Liver (tissue), 9 donors: ENCODE data around the gene ADAMTS2. TPM values are rescaled to one million over a fixed set of nuclear protein-coding genes. Genes with fewer than 3 reads are reported as not detected.

Source experiments
- DNase-seq: peaks from one replicate; pipeline ENCODE4 v3.0.0-alpha.2; 2017; ENCODE audit warnings: low spot score
- H3K27ac ChIP-seq, 2 donors: one replicate each; pipeline ENCODE4 v1.7.0; 2013; ENCODE audit warnings: inconsistent platforms in 2 of 2, low read length in 2 of 2, control low read depth in 1 of 2, low read depth in 1 of 2, mild to moderate bottlenecking in 1 of 2
- H3K27me3 ChIP-seq, 4 donors: one replicate each; pipeline versions ENCODE4 v1.6.1 to v1.7.0; 2013; ENCODE audit warnings: low read length in 3 of 4, inconsistent platforms in 1 of 4, mild to moderate bottlenecking in 1 of 4, moderate library complexity in 1 of 4; ENCODE audit not compliant: control insufficient read depth in 4 of 4, insufficient read depth in 4 of 4
- H3K36me3 ChIP-seq, 4 donors: one replicate each; pipeline versions ENCODE4 v1.6.1 to v1.7.0; 2013; ENCODE audit warnings: low read length in 3 of 4, mild to moderate bottlenecking in 3 of 4, low read depth in 1 of 4, moderate library complexity in 1 of 4; ENCODE audit not compliant: control insufficient read depth in 4 of 4, insufficient read depth in 3 of 4
- H3K4me1 ChIP-seq, 4 donors: one replicate each; pipeline versions ENCODE4 v1.6.1 to v1.7.0; 2013; ENCODE audit warnings: low read length in 3 of 4, mild to moderate bottlenecking in 3 of 4, moderate library complexity in 1 of 4; ENCODE audit not compliant: control insufficient read depth in 4 of 4, insufficient read depth in 4 of 4
- H3K4me3 ChIP-seq, 3 donors: one replicate each; pipeline versions ENCODE4 v1.6.1 to v1.7.0; 2013; ENCODE audit warnings: low read length in 3 of 3, control low read depth in 1 of 3, low read depth in 1 of 3, mild to moderate bottlenecking in 1 of 3
- H3K9ac ChIP-seq, 2 donors: one replicate each; pipeline ENCODE4 v1.7.0; 2013; ENCODE audit warnings: low read length in 2 of 2, mild to moderate bottlenecking in 2 of 2, moderate library complexity in 2 of 2, control low read depth in 1 of 2, low read depth in 1 of 2
- H3K9me3 ChIP-seq, 4 donors: one replicate each; pipeline versions ENCODE4 v1.6.1 to v1.7.0; 2013; ENCODE audit warnings: low read length in 3 of 4; ENCODE audit not compliant: control insufficient read depth in 4 of 4
- CTCF ChIP-seq: fragments of 150-350 bp; IDR thresholded peaks from 2 replicates; pipeline ENCODE4 v1.5.1; 2017; ENCODE audit warnings: improper control_type of control experiment, low read depth, low read length; ENCODE audit not compliant: missing input control
- EGR1 ChIP-seq, 2 donors: IDR thresholded peaks; 2 replicates each; pipeline ENCODE4 v1.6.1; 2016 to 2018; ENCODE audit warnings: antibody characterized with exemption in 2 of 2, low read depth in 2 of 2
- FOXA1 ChIP-seq: IDR thresholded peaks from 2 replicates; pipeline ENCODE4 v1.6.1; 2016; ENCODE audit warnings: antibody characterized with exemption
- FOXA2 ChIP-seq: IDR thresholded peaks from 2 replicates; pipeline ENCODE4 v1.6.1; 2016; ENCODE audit warnings: antibody characterized with exemption
- GABPA ChIP-seq, 2 donors: IDR thresholded peaks in 1 of 2; conservative IDR thresholded peaks in 1 of 2; 2 replicates each; pipeline ENCODE4 v1.6.1; 2016; ENCODE audit warnings: antibody characterized with exemption in 2 of 2, mild to moderate bottlenecking in 1 of 2, moderate library complexity in 1 of 2
- HNF4A ChIP-seq, 2 donors: conservative IDR thresholded peaks; 2 replicates each; pipeline ENCODE4 v1.6.1; 2016; ENCODE audit warnings: antibody characterized with exemption in 2 of 2, mild to moderate bottlenecking in 2 of 2
- HNF4G ChIP-seq: IDR thresholded peaks from 2 replicates; pipeline ENCODE4 v1.6.1; 2016; ENCODE audit warnings: antibody characterized with exemption
- JUND ChIP-seq, 2 donors: IDR thresholded peaks; 2 replicates each; pipeline ENCODE4 v1.6.1; 2016; ENCODE audit warnings: antibody characterized with exemption in 2 of 2
- MAX ChIP-seq: IDR thresholded peaks from 2 replicates; pipeline ENCODE4 v1.6.1; 2016; ENCODE audit warnings: antibody characterized with exemption
- NR2F2 ChIP-seq: IDR thresholded peaks from 2 replicates; pipeline ENCODE4 v1.6.1; 2016; ENCODE audit warnings: antibody characterized with exemption
- RAD21 ChIP-seq, 2 donors: IDR thresholded peaks; 2 replicates each; pipeline ENCODE4 v1.6.1; 2016; ENCODE audit warnings: antibody characterized with exemption in 2 of 2, mild to moderate bottlenecking in 2 of 2
- REST ChIP-seq: IDR thresholded peaks from 2 replicates; pipeline ENCODE4 v1.6.1; 2016; ENCODE audit warnings: antibody characterized with exemption, mild to moderate bottlenecking
- RXRA ChIP-seq, 2 donors: IDR thresholded peaks; 2 replicates each; pipeline ENCODE4 v1.6.1; 2017 to 2018; ENCODE audit warnings: antibody characterized with exemption in 2 of 2, mild to moderate bottlenecking in 1 of 2
- SP1 ChIP-seq: IDR thresholded peaks from 2 replicates; pipeline ENCODE4 v1.6.1; 2018; ENCODE audit warnings: antibody characterized with exemption, mild to moderate bottlenecking
- WGBS: extraction: QIAGEN DNeasy Blood & Tissue Kit; methylation state at CpG from one replicate; pipeline ENCODE4 v1.1.7; 2013; 5-methylcytosine and 5-hydroxymethylcytosine counted together
- polyA plus RNA-seq, 2 donors: library from polyadenylated mRNA; stranded (reverse) in 1 of 2; unstranded in 1 of 2; fragments of 200-250 nt in 1 of 2; fragments of >200 nt in 1 of 2; fragmentation: Nextera tagmentation in 1 of 2; extraction: Ambion mirVana in 1 of 2; gene quantifications; one replicate each; pipeline versions ENCODE4 v1.2.1 to v1.2.3, GENCODE V29; 2013 to 2015
- total RNA-seq, 2 donors: library from RNA; depleted of rRNA; stranded (reverse); fragments of >200 nt; gene quantifications; one replicate each; pipeline ENCODE4 v1.2.3, GENCODE V29; 2014
- TF ChIP-seq, protein P1 (sequence below): IDR thresholded peaks from 2 replicates; pipeline ENCODE4 v1.6.1; 2016; ENCODE audit warnings: antibody characterized with exemption
- TF ChIP-seq, protein P2 (sequence below): IDR thresholded peaks from 2 replicates; pipeline ENCODE4 v1.6.1; 2016; ENCODE audit warnings: antibody characterized with exemption
- donor health status: healthy.
- donor health status: healthy.
- donor health status: healthy.
- donor health status: healthy.
- donor health status: healthy.

ADAMTS2 gene
- total and polyA plus RNA-seq, 4 donors = 2.7 to 24.3 (median 12.0) TPM

- TF ChIP-seq, protein P1, sequence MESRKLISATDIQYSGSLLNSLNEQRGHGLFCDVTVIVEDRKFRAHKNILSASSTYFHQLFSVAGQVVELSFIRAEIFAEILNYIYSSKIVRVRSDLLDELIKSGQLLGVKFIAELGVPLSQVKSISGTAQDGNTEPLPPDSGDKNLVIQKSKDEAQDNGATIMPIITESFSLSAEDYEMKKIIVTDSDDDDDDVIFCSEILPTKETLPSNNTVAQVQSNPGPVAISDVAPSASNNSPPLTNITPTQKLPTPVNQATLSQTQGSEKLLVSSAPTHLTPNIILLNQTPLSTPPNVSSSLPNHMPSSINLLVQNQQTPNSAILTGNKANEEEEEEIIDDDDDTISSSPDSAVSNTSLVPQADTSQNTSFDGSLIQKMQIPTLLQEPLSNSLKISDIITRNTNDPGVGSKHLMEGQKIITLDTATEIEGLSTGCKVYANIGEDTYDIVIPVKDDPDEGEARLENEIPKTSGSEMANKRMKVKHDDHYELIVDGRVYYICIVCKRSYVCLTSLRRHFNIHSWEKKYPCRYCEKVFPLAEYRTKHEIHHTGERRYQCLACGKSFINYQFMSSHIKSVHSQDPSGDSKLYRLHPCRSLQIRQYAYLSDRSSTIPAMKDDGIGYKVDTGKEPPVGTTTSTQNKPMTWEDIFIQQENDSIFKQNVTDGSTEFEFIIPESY = no peak
- TF ChIP-seq HNF4G = no peak
- no peak for TF ChIP-seq JUND (IDR thresholded peaks at IDR 0.05)
These were observed 32.6 kb downstream of the ADAMTS2 start (continued) for GRCh38 chr5:179312557-179313235.

DNA sequence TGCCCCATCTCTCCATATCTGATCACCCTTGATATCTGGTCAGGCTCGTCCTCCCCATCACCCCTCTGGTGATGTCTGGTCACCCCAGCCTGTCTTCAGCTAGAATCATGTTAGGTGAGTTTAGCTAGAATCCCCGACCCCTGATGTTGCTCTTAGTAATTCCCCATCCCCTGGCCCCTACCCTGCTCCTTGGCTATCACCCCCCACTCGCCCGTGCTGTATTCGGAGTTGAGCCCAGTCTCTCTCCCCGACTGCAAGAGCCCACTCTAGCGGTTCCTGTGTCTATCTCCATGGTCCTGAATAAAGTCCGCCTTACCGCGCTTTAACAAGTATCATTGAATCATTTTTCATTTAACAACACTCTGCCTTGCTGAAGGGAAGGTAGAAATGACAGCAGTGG is 33.7 kb downstream of the ADAMTS2 start:
- Histone ChIP-seq H3K4me3 (no peak overlapping the region), H3K9ac (no peak overlapping the region), H3K4me1 (no peaks in the 10 kb centered on the region), H3K27me3 (no peaks in the 10 kb centered on the region), H3K36me3 (no peaks in the 10 kb centered on the region), H3K27ac (no peak overlapping the region), H3K9me3 (no peaks in the 10 kb centered on the region)
- WGBS = 86% methylated on average over 10 of the region's 10 CpGs
- no peak for TF ChIP-seq RXRA (IDR thresholded peaks at IDR 0.05)
- TF ChIP-seq, protein P1 = no peak
- TF ChIP-seq, protein P2, sequence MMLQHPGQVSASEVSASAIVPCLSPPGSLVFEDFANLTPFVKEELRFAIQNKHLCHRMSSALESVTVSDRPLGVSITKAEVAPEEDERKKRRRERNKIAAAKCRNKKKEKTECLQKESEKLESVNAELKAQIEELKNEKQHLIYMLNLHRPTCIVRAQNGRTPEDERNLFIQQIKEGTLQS = no peak
- TF ChIP-seq EGR1 (IDR thresholded peaks at IDR 0.05; ENCODE audit: low read depth in 2 of 2) = no peak
- no peak for TF ChIP-seq HNF4G
- no peak for TF ChIP-seq REST
- DNase-seq = no peak

GRCh38 chr5:179311091-179311470 is 34.2 kb downstream of the ADAMTS2 start:
- H3K4me1 ChIP-seq = no peaks in the 10 kb centered on the region
- H3K9ac ChIP-seq = no peak overlapping the region
- no peak for TF ChIP-seq HNF4G
- TF ChIP-seq RAD21 (IDR thresholded peaks at IDR 0.05) = no peak
- no peak for TF ChIP-seq RXRA (IDR thresholded peaks at IDR 0.05)
- no peak for TF ChIP-seq JUND (IDR thresholded peaks at IDR 0.05)
- no peak for TF ChIP-seq HNF4A (conservative IDR thresholded peaks at IDR 0.05)
- no peak for TF ChIP-seq FOXA2
- no peak for TF ChIP-seq GABPA (IDR thresholded peaks at IDR 0.05 in 1 of 2, conservative IDR thresholded peaks at IDR 0.05 in 1 of 2)
- TF ChIP-seq SP1 = no peak
- TF ChIP-seq CTCF = no peak
- TF ChIP-seq FOXA1 = no peak
- TF ChIP-seq MAX = no peak
- TF ChIP-seq NR2F2 = no peak
- WGBS = 80% methylated on average over 8 of the region's 8 CpGs
- H3K36me3 ChIP-seq = no peaks in the 10 kb centered on the region
- H3K27me3 ChIP-seq = no peaks in the 10 kb centered on the region
- H3K4me3 ChIP-seq = no peak overlapping the region
- H3K9me3 ChIP-seq = no peaks in the 10 kb centered on the region
- peak overlapping the region in 1 of 2 donors; percentile 46 for H3K27ac ChIP-seq
- DNase-seq = no peak
